GM19351 (cell line): ENCODE results near the gene GIMAP6.
"Not testable (repeated sequence)": the region's sequence is repeated elsewhere in the genome, so short reads cannot be mapped to it uniquely, and the experiment has no call there.

Experiments
- ATAC-seq: cut with Tn5 transposase; IDR thresholded peaks from one replicate; pipeline ENCODE4 v1.9.1; 2021; ENCODE audit warnings: mild to moderate bottlenecking, moderate library complexity; ENCODE audit not compliant: unreplicated experiment

Gene GIMAP6

DNA sequence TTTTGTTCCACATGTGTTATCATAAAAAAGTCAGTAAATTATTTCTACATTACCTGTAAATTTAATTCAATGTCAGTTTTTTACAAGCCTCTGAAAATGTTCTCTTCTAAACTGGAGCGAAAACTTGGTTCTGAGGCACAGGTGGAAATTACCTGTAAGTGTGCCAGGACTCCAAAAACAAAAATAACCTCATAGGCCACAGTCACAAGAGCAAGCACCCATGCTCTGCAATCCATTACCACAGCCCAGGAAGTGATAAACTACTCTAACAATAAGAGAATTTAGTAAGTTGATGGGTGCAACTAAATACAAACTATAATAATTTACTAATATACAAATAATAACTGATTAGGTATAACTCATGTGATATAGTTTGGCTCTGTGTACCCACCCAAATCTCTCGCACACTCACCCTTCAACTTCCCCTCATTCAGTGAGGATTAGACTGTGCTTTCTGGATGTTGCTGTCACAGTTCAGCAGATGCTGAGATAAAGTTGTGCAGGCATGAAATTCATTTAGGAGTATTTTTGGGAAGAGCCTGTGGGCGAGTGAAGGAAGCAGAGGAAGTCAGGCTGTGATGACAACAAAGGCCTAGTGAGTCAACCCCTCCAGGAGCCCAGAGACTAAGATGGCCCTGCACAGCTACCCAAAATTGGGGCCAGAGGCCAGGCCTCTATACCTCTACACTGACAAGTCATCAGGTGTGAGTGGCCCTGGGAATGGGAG lies 16.3 kb upstream of the GIMAP6 start:
- ATAC-seq = no peak

DNA sequence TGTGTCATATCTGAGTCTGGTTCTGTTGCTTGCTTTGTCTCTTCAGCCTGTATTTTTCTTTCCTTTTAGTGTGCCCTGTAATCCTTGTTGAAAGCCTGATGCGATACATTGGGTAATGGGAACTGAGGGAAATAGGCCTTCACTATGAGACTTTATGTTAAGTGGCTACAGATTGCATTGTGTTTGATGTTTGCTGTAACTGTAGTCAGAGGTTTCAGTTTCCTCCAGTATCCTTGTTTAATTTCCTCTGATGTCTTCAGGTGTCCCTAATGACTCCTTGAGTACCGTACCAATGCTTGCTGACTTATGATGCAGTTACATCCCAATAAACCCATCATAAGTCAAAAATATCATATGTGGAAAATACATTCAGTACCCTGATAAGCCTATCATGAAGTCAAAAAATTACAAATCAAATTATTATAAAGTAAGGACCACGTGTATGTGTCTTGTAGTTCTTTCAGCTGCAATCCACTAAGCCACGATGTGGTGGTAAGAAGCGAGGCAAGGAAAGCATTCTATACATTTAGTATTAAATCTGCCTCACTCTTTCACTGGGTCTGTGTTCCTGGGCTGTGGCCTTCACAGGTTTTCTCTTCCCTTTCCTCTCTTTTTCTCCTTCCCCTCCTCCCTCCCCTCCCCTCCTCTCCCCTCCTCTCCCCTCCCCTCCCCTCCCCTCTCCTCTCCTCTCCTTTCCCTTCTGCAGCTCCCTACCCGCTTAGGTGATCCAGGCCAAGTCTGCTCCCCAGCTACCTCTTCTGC lies 13.3 kb upstream of the GIMAP6 start:
- ATAC-seq = no peak

DNA sequence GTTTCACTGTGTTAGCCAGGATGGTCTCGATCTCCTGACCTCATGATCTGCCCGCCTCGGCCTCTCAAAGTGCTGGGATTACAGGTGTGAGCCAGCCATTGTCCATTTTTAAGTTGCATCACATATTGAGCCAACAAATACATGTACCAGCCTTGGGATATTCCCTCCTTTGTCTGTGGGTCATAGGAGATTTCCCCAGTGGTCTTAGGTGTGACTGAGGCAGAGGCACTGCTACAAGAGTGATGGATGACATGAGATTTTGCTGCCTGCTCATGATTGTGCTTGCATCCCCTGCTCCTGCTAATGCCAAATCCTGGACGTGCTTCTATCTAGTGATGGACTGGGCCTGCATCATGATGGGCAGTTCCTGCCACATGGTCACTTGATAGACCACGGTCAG lies 10.7 kb upstream of the GIMAP6 start:
- ATAC-seq = no peak

DNA sequence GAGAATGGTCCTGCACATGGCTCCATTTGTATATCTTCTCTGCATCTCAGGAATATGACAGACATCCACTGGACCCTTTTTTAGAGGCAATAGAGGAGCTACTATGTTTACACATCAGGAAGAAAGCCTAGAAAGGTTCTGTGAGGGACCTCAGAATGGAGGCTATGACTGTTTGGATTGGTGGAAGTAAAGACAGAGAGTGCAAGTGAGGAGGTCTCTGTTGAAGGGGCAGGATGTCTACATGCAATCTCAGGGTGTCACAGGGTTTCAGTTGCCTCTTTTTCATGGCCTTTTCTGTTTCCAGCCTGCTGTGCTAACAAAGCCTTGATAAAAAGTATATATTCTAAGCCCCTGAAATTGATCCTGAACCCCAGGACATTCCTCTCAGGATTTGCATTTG lies 9.7 kb upstream of the GIMAP6 start:
- no peak for ATAC-seq

DNA sequence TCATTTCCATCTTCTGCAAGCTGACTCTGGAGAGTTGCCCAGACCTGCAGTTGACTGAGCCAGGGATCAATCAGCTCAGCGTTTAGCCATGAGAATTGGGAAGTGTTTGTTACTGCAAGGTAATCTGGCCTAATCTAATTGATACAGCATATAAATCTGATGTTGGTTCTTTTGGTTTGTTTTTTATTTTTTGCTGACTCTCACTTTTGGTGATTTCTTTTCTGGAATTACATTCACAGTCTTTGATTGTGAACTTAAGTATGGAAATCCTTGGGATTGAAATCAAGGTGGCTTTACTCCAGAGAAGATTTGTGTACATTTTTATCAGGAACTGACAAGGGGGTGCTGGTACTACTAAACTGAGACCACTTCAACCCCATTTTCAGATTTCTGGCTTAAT lies 1.7 kb upstream of the GIMAP6 start:
- ATAC-seq = no peak

DNA sequence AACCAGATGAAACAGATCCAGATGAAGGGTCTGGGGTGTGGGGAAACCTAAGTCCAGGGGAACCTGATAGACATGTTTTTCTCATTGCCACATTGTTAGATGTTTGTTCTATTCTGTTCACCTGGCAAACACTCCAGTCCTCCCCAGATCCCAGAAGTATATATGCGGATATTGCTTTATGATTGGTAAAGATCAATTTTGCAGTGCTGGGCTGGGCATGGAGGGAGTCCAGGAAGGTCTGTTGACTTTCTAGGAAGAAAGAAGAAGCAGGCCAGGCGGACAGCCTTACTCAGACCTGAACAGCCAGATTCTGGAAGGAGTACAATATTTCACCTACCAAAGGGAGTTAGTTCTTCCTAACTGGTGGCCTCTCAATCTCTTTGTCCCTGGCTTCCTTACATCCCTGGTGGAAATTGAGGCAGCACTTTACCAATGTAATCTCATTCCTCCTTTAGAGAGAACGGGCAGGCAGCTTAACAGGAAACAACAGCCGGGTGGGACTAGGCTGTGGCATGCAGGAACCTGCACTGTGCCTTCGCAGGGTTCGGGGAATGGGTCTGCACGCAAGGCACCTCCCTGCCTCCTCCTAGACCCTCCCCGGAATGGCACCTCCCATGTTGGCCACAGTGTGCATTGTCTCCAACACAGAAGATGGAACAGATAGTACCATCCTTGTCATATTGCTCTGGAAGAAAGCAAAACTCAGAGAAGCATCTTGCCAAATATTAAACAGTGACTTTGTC lies 930 bp downstream of the GIMAP6 start:
- ATAC-seq = no peak

DNA sequence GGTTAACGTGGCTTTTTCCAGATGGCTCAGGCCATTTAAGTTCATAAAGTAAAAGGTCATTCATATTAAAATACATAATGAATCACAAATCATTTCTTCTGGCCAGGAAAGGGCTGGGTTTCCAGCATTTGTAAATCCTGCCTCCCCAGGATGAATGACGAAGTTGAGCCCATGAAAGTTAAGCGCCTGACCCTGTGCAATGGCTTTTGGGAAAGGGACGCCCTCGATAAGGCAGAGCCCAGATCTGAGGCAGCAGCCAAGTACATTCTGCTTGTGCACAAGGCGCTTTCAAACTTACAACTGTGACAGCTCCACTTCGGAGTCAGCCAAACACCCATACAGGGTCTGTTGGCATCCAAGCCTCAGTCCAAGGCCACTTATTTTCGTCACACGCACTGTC lies 2.8 kb downstream of the GIMAP6 start:
- ATAC-seq = no peak

DNA sequence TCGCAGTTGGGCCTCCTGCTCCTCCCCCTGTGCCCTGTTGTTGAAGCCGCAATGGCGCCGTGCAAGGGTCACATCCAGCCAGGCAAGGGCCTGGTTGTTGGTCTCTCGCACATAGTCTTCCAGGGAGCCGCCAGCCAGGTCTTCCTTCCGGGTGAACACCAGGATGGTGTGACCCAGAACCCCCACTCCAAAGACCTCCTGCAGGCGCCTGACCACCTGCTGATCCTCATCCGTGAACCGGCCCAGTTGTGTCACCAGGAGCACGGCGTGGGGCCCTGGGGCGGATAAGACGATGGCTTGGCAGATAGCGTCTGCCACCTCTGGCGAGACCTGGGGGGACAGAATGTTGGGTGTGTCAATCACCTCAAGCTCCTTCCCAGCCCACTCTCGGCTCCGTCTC lies 4.2 kb downstream of the GIMAP6 start:
- no peak for ATAC-seq

DNA sequence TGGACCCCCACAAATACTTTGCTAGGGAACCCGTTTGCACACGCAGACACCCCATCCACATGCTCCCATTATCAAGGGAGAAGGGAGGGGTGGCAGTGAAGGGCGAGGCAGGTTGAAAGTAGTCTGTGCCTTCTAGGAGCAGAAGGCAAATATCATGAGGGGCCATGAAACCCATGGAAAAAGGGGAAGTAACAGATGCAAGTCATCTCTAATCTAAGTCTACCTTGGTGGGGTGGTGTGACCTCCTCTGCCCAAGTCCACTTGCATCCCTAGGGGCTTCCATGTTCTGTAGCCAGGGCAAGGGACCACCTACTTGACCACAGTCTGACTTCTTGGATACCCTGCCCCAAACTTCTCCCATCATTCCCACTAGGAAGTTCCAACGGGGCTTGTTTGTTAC lies 5.5 kb downstream of the GIMAP6 start:
- no peak for ATAC-seq

DNA sequence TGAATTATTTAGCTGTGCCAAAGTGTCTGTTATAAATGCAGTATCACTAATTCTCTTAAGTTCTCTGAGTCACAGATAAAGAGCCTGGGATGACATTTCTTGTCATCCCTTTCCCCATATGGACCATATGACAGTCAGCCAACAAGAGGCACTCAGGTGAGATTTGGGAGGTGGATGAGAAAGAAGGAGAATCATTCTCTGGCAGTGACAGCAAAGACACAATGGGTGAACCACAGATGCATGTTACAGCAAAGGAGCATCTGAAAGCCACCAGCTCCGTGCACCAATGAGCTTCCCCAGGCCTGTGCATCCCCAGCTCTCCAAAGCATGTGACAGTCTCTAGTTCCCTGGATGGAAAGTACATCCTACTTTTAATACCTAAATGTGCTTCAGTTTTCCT lies 10.8 kb downstream of the GIMAP6 start:
- peak; percentile 47 for ATAC-seq

DNA sequence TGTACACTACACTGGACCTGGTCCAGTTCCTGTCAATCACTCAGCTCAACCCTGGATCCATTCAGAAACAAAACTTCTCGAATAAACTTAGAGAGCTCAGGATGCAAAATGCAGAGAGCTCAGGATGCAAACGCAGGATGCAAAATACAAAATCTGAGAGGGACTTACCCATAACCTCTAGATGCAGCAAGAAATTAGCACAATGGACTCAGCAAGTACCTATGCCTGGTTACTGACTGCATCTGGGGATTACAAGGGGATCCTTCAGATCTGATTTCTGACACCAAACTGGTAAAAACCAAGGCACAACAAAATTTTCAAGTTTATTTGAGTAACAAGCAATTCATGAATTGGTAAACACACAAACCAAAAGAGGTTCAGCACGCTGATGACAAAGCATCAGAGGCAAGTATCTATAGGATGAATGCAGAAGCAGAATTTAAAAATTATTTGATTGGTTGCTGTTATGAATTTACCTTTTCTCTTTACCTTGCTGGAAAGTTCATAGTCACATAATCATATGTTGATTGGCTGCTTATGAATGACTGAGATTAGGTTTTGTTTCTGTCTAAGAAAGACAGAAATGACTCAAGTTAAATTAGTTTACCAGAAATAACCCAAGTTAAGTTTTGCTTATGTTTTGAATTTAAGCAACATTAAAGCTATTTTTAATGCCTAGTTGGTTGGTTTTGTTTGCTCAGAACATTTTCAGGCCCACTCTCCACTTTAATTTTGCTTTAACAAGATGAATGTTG lies 11.4 kb downstream of the GIMAP6 start:
- ATAC-seq = peak; percentile 64

DNA sequence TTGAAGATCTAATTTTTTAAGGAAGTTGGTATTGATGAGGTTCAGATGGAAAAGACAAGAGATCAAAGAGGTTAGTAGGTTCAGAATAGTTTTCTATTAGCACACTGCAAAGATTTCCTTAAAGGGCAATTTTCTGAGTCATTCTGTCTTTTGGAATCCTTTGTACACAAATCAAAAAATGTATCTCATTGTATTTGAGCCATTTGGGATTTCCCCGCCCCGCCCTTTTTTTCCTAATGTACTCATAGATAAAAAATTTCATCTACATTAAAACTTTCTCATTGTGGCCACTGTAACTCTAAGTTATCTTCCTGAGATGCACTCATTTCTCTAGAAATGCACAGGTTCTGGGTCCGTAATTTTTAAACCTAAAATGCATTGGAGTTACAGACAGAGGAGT lies 12.1 kb downstream of the GIMAP6 start:
- ATAC-seq = no peak

DNA sequence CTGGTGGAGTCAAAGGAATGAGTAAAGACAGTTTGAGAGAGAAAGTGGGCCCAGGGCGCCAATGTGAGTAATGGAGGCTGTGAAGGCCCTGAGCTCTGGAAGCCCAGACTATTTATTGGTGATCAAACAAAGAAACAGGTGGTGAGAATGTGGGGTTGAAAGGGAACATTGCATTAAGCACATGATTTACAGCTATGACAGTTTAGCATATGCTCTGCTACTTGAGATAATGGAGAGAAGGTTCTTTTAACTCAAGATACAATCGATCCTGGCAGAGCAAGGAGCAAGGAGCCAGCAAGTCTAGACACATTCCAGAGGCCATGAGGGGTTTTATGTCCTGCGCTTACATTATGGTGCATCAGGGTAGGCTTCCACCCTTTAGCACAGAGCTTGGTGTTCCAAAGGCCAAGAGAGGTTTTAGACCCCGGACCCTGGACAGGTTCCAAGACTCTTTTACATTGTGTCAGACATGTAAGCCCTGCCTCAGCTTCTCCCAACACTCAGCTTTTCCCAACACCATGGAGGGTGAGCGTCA lies 16.9 kb downstream of the GIMAP6 start:
- ATAC-seq = not testable (repeated sequence)

DNA sequence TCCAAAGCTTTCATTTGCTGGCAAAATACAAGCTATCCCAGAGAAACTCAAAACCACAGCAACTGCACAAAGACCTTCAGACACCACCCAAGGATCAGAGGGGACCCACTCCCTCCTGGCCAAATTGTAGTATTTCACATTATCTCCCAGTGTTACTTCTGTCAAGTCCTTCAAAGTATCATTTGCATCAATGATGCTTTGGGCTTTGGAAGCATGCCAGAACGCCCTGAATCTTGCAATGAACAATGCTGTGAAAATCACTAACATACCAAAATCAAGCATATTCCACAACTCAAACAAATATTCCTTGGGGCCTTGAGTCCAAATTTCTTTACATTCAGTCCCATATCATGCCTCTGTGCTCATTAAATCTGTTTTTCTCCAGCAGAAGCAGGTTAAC lies 17.8 kb downstream of the GIMAP6 start:
- not testable (repeated sequence) for ATAC-seq

DNA sequence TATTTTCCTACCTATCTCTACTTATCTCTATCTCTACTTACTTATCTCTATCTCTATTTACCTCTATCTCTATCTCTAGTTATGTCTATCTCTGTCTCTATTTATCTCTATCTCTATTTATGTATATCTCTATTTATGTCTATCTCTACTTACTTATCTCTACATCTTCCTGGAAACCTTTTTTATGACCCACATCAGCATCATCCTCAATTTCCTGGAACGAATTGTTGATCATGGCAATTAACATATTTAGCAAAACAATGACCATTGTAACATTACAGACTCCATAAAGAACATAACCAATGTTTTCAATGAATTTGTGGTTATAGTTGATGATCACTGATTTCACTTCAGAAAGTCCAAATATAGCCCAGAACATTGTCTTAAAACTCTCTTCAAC lies 18.3 kb downstream of the GIMAP6 start:
- ATAC-seq = no peak

DNA sequence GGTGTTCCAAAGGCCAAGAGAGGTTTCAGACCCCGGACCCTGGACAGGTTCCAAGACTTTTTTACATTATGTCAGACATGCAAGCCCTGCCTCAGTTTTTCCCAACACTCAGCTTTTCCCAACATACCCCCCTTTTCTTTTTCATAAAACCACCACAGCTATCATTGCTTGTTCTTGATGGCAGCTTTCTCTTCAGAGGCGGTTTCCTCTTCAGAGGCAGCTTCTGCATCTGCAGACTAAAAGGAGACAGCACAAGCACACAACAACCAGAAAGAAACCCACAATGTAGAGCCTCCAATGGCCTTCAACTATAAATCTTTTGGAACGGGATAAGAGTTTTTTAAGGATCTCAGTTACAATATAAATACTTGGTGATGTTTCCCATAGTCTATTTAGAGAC lies 19.3 kb downstream of the GIMAP6 start:
- no peak for ATAC-seq

DNA sequence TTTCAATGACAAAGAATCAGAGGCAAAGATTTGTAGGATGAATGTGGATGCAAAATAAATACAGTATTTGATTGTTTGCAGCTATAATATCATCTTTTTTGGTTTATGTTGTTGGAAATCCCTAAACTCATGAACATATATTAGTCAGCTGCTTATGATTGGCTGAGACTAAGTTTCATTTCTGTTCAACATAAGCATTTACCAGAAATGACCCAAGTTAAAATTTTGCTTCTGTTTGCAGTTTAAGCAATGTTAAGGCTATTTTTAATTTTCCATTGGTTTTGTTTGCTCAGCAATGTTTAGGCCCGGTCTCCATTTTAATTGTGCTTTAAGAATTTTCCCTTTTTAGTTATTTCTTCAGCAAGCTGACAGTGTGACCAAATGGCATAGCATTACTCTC lies 22.0 kb downstream of the GIMAP6 start:
- no peak for ATAC-seq

DNA sequence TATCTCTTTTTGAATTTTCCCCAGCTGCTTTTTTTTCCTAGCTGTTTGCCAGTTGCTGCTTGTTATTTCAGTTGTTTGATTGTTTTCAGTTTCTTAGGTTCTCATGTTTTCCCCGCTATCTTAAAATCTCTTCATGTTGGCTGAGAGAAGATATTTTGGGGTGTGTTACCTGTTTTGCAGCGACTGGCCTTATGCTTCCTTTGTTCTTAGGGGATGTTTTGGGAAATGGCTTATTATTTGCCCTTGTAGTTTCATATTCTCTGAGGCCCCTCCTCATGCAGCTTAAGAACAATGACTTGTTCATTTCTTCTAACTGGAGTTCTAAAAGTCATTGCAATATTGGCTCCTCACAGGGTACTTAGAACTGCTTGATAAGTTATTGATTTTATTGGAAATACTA lies 28.6 kb downstream of the GIMAP6 start:
- ATAC-seq = not testable (repeated sequence)

DNA sequence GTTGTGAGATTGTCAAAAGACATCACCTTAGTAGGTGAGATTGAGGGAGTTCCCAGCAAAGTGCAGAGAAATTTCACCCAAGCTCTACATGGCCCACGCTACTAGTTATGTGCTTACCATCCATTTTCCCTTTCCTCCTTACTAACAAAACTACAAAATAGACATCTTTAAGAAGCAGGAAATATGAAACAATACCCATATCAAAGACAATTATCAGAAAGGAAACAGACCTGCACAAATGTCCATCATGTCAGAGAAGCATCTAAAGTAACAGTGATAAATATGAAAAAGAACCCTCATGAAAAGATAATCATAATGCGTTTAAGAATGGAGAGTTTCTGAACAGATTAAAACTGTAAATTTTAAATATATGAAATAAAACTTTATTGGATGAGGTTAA lies 36.8 kb downstream of the GIMAP6 start:
- ATAC-seq = no peak

DNA sequence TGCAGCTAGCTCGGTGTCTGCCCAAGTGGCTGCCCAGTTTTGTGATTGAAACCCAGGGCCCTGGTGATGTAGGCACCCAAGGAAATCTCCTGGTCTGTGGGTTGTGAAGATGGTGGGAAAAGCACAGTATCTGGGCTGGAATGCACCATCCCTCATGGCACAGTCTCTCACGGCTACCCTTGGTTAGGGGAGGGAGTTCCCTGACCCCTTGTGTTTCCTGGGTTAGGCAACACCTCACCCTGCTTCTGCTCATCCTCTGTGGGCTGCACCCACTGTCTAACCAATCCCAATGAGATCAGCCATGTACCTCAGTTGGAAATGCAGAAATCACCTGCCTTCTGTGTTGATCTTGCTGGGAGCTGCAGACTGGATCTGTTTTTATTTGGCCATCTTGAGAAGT lies 37.4 kb downstream of the GIMAP6 start:
- ATAC-seq = no peak

DNA sequence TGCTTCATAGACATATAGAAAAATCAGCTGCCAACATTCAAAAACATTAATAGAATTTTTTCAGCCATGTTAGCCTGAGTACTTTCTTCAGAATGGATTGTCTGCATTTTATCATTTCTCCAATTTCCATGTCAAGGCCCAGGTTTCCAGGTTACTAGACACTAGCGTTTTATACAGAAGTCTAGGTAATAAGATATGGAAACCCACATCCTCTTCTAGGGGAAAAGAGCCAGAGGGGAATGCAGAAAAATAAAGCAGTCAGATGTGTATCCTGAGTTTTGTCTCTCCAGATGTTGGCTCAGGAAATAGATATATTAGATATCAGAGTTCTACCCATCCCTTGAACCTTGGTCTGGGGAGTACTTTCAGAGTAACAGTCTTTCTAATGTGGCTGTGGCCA lies 44.6 kb downstream of the GIMAP6 start:
- ATAC-seq = no peak
